WI38 (cell line): Measurements from ENCODE around the gene PPP3R1.

Source experiments
- H3K4me3 ChIP-seq: 2 replicates; pipeline ENCODE4 v1.5.1; 2011; ENCODE audit warnings: low read depth, mild to moderate bottlenecking, control low read depth, low read length
- TF ChIP-seq, protein P1 (sequence below): IDR thresholded peaks from 2 replicates; pipeline ENCODE4 v1.5.1; 2012; ENCODE audit warnings: low read depth, mild to moderate bottlenecking, control low read depth, low read length

Gene PPP3R1

DNA sequence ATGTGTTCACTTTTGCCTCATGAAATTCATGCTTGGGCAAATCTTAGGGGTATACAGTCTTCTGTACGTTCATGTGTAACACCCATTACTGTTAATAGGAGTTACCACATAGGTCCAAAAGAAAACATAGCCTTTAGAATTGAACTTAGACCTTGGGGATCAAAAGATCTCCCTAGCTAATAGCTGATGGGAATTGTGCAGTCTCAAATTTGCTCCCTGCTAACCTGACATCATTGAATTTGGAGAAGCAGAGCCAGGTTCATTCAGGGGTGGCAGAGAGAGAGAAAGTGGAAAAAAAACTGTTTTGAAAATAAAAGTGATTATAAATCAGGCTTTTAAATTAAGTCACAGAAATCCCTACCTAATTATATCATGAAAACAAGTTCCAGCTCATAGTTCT, 28.0 kb upstream of the PPP3R1 start:
- H3K4me3 ChIP-seq, result no peak overlapping the region
- TF ChIP-seq, protein P1, sequence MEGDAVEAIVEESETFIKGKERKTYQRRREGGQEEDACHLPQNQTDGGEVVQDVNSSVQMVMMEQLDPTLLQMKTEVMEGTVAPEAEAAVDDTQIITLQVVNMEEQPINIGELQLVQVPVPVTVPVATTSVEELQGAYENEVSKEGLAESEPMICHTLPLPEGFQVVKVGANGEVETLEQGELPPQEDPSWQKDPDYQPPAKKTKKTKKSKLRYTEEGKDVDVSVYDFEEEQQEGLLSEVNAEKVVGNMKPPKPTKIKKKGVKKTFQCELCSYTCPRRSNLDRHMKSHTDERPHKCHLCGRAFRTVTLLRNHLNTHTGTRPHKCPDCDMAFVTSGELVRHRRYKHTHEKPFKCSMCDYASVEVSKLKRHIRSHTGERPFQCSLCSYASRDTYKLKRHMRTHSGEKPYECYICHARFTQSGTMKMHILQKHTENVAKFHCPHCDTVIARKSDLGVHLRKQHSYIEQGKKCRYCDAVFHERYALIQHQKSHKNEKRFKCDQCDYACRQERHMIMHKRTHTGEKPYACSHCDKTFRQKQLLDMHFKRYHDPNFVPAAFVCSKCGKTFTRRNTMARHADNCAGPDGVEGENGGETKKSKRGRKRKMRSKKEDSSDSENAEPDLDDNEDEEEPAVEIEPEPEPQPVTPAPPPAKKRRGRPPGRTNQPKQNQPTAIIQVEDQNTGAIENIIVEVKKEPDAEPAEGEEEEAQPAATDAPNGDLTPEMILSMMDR, result no peak

DNA sequence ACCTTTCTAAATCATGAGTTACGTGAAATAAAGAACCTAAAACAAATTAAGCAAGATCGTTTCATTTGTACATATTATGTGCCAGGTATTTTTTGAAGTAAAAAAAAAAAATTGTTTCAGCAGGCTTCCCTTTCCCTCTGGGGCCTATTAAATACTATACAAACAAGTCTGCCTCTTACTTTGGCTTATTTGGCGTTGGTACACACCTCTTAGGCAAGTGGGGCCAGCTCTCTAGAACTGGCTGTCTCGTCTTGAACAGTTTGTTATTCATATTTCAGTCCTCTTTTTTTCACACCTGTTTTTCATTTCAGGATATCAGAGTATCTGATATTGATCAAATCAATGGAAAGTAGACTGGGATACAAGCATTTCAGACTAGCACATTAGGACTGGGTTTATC, 27.4 kb upstream of the PPP3R1 start:
- no peak overlapping the region for H3K4me3 ChIP-seq
- TF ChIP-seq, protein P1, result no peak

DNA sequence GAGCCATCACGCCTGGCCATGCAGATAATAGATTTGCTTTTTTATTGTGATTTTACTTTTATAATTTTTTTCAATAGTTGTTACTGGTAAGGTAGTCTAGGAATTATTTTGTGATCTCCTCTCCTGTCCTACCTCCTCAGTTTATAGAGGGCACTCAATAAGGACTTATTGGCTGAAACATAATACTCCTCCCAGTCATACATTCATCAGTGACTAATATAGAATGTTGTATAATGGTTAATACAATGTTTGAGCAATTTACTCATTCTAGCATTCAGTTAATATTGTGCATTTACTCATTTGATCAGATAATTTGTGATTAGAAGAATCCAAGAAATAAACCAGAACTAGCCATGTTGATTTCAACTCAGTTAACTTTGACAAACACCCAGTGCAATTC, 25.8 kb upstream of the PPP3R1 start:
- H3K4me3 ChIP-seq, result no peak overlapping the region
- TF ChIP-seq, protein P1, result no peak

DNA sequence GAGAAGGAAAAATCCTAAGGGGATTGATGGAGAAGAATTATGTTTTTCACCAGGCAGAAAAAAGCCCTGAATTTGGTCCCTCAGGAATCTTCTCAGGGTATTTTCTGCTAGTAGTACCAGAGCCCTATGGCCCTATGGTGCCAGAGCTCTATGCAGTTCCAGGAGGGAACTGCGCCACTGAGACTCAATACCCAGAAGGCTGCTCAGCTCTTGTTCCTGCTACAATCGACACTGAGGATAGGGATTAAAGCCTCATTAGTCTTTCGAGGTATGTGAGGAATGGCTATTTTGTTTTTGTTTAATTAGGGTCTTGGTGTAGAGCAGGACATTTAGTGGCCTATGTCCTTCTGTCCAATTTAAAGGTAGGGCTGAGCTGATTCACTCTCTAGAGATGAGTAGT, 21.7 kb upstream of the PPP3R1 start:
- TF ChIP-seq, protein P1, result no peak
- H3K4me3 ChIP-seq, result no peak overlapping the region

DNA sequence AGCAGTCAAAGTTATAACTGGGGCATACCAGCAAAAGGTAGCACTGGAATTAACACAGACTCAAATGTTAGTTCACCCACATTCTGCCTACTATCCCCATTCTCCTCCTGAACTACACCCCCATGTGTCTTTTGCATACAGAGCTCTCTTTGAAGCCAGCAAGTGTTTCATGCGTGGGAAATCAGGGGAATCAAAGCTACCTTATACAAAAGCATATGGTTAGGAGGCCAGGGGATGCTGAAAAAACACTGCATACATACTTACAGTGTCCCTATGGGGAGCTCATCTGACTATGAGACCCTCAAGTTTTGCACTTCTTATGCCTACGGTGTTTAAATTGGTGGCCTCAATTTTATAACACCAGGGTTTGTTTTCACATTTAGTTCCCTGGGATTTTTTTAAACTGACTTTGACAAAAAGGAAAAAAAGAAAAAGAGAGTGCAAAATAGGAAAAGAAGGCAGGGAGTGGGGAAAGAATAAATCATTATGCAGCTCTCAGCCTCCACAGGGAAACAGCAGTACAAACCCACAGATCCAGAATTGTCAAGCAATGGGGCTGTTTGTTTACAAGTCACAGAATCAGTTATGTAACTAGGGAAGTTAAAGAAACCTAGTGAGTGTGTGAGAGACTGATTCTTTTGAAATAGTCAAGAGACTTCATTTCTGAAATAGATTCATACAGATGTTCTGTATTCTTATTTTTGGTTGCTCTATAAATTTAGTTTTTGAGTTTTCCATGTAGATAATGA, 20.1 kb upstream of the PPP3R1 start:
- TF ChIP-seq, protein P1, result no peak
- H3K4me3 ChIP-seq, result no peak overlapping the region

DNA sequence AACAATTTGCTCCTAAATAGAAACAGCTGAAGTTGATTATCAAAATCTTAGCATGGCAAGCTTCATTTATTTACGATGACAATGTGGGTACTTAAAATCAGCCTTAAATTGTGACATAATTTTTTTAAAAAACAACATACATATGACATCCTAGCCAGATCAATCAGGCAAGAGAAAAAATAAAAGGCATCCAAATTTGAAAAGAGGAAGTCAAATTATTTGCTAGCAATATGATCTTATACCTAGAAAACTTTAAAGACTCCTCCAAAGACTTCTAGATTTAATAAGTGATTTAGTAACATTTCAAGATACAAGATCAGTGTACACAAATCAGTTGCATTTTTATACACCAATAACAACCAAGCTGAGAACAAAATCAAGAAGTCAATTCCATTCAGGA, 14.3 kb upstream of the PPP3R1 start:
- TF ChIP-seq, protein P1, result no peak
- H3K4me3 ChIP-seq, result no peak overlapping the region

DNA sequence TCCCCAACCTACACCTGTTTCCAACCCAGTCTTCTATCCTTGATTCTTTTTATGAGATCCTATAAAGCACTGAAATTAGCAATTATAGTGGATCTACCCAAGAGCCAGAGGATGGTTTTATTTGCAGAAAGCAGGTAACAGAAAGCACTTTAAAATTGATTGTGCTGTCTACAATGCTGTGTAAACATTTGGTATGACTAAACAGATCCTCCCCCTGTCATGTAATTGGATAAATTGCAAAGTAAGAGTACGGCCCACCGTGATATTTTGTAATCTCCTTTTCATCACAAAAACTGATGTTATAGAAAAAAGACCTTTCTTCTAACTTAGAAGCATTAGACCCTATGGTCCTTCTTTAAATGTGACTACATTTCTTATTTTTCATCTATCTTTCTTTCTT, 11.3 kb upstream of the PPP3R1 start:
- TF ChIP-seq, protein P1, result no peak
- no peak overlapping the region for H3K4me3 ChIP-seq
